Measurements from ENCODE around the gene UBE2L5. TPM values are rescaled to one million over a fixed set of nuclear protein-coding genes. Genes with fewer than 3 reads are reported as not detected.

The UBE2L5 gene
- total and polyA plus RNA-seq, 2 experiments from 2014 or later = not detected

- no peak for TF ChIP-seq ZNF462 (CRISPR knock-in tag; IDR thresholded peaks at IDR 0.05)
- TF ChIP-seq CTCF (conservative IDR thresholded peaks at IDR 0.05; ENCODE audit: low read depth in 2 of 2) = no peak
- no peak for TF ChIP-seq NANOG (IDR thresholded peaks at IDR 0.05; ENCODE audit: borderline replicate concordance)
- no peak for TF ChIP-seq JUNB (IDR thresholded peaks at IDR 0.05; ENCODE audit: unreplicated experiment)
- TF ChIP-seq EZH2phosphoT487 (IDR thresholded peaks at IDR 0.05; ENCODE audit: unreplicated experiment) = no peak
- TF ChIP-seq ZNF114 (CRISPR knock-in tag; IDR thresholded peaks at IDR 0.05) = no peak
These were observed 32.7 kb downstream of the UBE2L5 start (continued) for GRCh38 chr13:30454991-30455390.

- Histone ChIP-seq H3K4me1 (ENCODE audit: insufficient read depth) (no peaks in the 10 kb centered on the region), H3K79me2 (replicated peaks; ENCODE audit: insufficient read depth) (no peaks in the 10 kb centered on the region), H3K9me2 (ENCODE audit: insufficient read depth) (no peaks in the 10 kb centered on the region), H2AFZ (no peak overlapping the region), H4K20me1 (replicated peaks; ENCODE audit: insufficient read depth) (0 out of 2 replicates have a peak, but pooled peaks cover under 1% of the 10 kb centered on the region), H3K4me2 (no peak overlapping the region), H3F3A (replicated peaks; ENCODE audit: low read depth) (0 out of 2 replicates have a peak, but pooled peaks cover 8% of the 10 kb centered on the region), H3K4me3 (no peak overlapping the region), H3K27me3 (ENCODE audit: insufficient read depth) (no peaks in the 10 kb centered on the region), H3K36me3 (ENCODE audit: insufficient read depth) (peaks cover under 1% of the 10 kb centered on the region), H3K27ac (ENCODE audit: low read depth) (peak overlapping the region; percentile 67; the same call in 1 of the 2 replicates)
- DNase-seq (ENCODE audit: low spot score) = no peak
- Mint-ChIP-seq H3K36me3 (ENCODE audit: low read depth) (peaks cover 24% of the 10 kb centered on the region), H3K4me3 (no peak overlapping the region), H3K27ac (0 out of 2 replicates have a peak overlapping the region, but pooled peaks have one; percentile 11), H3K9me3 (no peaks in the 10 kb centered on the region), H3K27me3 (ENCODE audit: insufficient read depth, low read depth, poor library complexity) (peaks cover under 1% of the 10 kb centered on the region), H3K4me1 (peaks cover under 1% of the 10 kb centered on the region; the same call in 2 of the 3 replicates)
- ATAC-seq = no peak
- TF ChIP-seq POLR2AphosphoS5 (IDR thresholded peaks at IDR 0.05; ENCODE audit: low read depth) (no peak), NANOG (IDR thresholded peaks at IDR 0.05; ENCODE audit: borderline replicate concordance) (no peak), JUNB (IDR thresholded peaks at IDR 0.05; ENCODE audit: unreplicated experiment) (no peak), ZNF331 (CRISPR knock-in tag; IDR thresholded peaks at IDR 0.05; ENCODE audit: low read depth) (no peak), CTCF (conservative IDR thresholded peaks at IDR 0.05; ENCODE audit: low read depth in 2 of 2) (no peak), ZNF114 (CRISPR knock-in tag; IDR thresholded peaks at IDR 0.05) (no peak), ETS1 (IDR thresholded peaks at IDR 0.05) (no peak)
These were observed 34.0 kb downstream of the UBE2L5 start for GRCh38 chr13:30456290-30456689.
